ENCODE results near the gene MYOCD.

MYOCD gene

DNA sequence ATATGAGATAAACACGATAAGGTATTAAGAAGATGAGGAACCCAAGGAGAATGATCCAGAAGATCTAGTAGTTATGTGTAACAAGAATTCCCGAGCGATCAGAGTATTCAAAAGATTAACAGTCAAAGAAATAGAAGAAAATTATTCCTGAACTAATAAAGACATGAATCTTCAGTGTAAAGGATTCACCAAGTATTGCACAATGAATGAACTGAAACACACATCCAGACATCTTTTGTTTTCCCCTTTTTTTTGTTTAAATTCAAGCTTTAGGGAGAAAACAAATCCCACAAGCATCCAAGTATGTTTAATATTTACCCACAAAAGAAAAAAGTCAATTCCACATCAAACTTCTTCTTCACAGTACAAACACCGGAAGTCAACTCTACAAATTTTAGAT, 23.7 kb upstream of the MYOCD start:
- DNase-seq, result no peak

DNA sequence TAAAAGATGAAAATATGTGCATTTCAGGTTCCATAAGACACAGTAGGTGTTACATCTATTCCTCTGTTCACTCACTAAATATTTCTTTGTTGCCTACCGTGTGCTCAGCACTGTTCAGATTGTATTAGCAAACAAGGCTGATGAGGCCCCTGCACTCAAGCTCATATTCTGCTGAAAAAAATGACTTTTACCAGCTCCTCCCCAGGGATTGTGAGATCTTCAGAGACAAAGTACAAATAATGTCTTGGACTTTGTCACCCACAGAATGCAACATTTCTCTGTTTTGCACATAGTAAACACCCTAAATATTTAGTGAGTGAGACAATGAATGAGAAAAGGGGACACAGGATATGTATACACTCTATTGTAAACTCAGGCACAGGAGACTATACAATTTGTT, 21.9 kb upstream of the MYOCD start:
- no peak for DNase-seq

DNA sequence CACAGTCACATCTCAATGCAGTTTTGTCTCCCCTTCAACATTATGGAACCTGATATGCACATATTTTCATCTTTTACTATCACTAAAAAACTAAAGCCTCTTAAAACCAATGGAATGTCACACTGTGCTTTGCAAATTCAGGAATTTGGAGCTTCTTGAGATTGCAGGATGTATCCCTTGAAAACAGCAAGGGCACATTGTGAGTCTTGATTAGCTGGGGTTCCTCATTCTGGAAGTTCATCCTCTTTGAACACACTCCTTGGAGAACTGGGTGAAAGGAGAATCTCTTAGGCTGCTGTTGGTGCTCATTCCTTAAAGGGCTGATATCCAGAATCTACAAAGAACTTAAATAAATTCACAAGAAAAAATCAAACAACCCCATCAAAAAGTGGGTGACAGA, 21.1 kb upstream of the MYOCD start:
- DNase-seq, result no peak

DNA sequence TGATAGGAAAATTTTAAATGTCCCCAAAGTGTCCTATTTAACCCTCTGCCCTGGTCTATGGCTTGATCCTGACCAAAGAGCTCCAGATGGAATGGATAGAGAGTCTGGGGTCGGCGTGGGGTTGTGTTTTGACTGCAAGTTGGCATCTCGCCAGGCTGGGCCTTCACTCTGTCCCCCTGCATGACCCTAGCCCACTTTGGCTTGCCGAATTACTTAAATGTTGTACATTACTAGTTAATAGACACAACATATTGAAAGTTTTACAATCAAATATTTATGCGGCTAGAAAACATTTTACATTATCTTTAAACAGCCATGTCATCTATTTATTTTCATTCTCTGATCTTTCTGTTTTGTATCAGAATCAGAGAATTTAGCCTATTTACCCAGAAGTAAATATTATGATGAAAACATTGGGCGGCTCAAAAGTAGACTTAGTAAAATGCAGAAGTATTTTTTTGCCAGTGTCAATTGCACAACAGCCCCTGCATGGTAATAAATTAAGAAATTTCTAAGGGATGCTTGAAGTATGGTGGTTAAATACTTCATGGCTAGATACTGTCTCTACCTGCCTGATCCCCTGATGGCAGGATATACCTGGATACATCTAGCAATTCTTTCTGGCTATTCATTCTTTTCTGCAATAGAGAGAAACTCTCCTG, 18.8 kb upstream of the MYOCD start:
- no peak for DNase-seq

DNA sequence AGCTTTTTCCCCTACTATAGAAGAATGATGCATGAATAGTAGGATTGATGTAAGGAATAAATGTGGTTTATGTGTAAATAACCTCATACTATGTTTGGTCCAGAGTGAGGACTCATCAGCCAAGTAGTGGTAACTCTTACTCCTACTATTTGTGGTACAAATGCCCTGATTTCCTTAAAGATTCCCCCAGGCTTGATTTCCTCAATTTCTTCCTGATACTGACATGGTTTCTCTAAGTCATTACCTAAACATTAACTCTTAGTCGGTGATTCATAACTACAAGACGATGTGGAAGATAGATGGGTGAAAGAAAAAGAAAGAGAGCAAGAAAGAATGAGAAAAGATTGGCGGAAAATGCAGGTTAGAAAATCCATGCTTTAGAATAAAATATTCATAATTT, 17.2 kb upstream of the MYOCD start:
- DNase-seq, result no peak

DNA sequence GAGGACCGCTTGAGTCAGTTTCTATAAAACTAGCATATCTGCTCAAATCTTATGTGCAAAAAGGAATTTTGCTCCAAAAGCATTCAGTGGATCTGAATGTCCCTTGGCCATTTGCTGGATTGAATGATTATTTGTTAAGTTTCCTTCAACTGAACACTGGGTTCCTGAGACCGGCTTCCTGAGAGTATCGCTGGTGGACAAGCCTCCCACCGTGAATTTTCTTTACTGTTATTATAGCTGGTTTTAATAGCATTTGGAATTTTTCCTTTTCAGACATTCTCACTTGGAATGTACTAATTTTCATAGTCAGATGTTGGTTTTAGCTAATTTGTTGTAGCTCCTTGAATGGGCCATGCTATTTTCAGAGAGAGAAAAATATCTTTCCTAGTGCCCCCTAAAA, 9.8 kb upstream of the MYOCD start:
- DNase-seq, result no peak

DNA sequence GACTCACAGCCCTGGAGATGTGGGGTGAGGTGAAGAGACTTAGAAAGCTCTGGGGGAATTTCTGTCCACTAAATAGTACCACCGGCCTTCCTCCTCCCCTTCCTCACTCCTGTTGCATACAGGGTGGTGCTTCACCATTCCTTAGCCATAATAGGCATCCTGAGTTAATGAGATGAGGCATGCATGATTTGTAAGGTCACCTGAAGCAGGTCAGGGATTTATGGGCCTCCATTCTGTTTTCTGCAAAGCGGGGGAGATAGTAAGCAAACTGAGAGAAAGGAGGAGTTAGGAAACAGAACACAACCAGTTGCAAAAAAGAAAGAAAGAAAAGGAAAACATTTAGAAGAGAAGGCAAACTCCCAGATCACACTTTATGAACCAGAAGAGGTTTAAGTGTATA, 9.3 kb upstream of the MYOCD start:
- DNase-seq, result no peak

DNA sequence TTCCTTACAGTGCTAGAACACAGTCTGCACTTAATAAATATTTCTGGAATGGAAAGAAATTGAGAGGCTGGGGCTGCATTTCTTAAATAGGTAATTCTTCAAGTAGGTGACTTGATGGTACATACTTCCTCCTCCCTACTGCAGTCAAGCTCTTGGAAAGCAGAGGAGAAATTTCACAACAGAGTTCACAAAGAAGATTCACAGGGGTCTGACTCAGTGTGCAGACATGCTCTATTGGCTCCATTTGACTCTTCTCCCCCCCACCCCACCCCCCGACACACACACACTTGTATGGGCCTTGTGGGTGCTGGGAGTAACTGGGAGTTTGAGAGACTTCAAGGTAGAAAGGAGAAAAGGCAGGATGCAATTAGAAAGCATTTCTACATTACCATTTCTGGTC, 6.2 kb upstream of the MYOCD start:
- no peak for DNase-seq

DNA sequence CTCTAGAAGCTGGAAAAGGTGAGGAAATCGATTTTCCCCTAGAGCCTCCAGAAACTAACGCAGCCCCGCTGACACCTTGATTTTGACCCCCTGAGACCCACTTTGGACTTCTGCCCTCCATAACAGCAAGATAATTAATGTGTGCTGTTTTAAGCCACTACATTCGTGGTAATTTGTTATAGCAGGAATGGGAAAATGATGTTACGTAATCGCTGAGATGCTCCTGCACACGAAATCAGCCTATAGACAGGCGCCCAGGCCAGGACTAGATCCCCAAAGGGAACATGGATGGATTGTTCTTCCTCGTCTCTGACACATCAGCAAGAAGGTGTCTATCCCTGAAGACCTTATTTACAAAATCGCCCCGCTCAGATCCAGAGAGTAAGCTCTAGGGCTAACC, 1.4 kb upstream of the MYOCD start:
- DNase-seq, result no peak

DNA sequence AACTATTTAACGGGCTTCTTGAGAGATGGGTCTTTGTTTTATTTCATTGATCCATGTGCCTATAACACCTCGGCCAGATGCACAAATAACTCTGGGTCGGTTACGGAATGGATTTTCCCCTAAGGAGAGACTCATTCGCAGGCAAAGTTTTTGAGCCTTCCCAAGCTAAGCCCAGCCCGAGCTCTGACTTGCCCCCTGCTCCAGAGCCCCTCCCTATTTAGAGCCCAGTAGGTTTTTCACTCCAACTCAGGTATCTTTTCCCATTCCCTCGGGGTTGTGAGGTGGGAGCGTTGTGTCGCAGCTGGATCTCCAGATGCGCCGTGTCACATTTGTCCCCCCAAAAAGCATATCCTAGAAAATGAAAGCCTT, 812 bp upstream of the MYOCD start:
- no peak for DNase-seq

DNA sequence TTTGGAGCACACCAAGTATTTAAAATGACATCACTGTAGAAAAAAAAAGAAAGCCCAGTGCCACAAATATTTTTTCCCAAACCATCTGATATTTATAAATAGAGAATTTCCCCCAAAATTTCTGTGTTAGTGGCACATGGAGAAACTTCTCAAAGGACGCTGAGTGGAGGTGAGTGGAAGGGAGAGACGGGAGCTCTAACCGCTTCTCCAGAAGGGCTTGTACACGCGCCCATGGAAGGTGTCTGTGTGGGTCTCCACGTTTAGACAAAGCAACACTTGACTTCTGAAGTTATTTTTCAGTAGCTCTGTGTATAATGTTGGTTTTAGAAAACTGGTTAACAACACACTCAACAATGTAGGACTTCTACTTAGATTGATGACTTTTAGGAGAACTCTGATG, 1.0 kb downstream of the MYOCD start:
- no peak for DNase-seq

DNA sequence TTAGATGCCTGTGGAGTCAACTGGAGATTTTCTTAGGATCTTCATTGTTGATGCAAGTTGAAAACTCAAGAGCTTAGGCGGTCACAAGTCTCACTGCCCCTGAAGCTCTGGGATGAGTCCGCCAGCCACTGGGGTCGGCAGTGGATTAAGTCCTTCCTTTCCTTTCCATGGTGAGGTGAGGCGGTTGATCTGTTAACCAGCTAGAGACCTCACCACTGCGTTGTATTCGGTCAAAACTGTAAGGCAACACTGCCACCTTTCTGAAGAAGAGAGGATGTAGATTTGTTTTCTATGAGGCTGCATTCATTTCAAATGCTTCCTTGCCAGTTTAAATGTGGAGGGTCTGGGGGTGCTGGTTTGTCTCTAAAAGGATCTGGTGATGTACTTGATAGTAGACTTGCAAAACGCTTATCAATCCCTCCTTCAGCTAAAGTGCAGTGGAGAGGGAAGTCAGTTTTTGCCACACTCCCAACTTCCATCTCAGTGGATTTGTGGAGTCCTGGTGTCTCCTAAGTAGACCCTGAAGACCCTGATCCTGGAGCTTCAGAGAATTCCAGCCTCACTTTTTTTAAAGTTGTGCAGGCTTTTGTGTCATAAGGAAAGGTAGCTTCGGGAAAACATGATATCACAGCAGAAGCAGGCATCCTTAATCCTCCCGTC, 1.7 kb downstream of the MYOCD start:
- DNase-seq, result peak; percentile 3

DNA sequence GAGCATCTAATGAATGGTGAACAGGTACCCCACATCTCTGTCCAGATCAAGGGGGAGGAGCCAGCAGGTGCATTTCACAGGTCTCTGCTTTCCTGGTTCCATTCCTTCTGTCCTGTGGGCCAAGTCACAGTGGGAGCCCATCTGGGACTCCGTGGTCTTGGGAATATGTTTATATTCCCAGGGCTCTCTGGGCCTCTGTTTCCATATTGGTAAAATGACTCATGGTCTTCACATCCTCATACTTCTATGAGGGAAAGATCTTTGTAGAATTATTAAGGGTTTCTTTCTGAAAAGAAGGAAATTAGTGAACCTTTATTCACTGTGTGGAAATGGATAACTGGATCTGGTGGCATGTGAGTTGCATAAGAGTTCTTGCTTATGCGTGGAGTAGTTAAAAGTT, 6.2 kb downstream of the MYOCD start:
- DNase-seq, result no peak

DNA sequence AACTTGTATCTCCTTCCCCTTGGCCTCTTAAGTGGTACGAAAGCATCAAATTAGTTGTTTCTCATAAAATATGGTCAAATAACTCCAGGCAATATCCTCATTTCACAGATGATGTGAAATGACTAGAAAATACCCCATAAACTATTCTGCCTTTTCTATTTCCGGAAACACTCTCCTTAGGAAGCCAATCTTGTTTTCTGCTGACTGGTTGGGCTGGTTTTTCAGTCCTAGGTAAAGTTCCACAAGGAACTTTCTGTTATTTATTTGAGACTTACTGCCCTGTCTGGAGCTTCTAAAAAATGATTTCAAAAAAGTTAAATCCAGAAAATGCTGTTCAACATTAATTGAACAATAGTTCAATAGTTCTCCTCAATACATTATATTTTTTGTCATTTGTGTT, 7.3 kb downstream of the MYOCD start:
- DNase-seq, result no peak

DNA sequence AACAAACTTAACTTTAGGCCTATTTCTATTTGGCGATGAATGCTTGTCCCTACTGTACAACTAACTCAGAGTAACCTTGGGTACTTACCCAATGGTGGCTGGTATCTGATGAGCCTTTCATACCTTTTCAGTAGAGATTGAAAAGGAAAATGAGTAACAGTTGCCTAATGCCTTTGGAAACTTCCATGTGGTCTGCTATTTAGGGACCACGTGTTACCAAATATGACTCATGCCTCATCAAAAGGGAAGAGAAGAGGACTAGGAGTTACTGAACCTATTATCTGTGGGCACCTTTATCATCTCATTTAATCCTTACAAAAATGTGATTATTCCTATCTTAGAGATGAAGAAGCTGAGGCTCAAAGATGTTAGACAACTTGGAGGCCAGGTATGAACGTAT, 8.1 kb downstream of the MYOCD start:
- no peak for DNase-seq

DNA sequence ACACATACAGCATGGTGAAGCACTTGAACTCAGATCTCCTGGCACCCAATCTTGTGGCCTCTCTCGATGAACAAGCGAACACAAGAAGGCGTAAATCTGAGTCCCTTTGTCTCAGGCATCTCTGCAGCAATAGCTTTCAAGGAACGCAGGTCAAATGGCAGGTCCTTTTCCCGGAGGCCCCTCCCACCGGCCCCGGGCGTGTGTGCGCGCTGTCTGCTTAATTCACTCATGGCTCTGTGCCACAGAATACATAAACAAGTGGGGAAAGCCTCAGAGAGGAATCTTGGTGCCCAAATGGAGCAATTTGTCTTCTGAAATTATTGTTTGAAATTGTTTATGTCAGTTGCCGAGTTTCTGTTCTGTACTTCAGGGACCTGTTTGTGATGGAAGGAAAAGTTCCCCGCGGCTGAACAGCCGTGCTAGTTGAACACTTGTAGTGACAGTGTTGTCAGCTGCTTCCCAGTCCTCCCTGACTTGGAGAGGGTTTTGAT, 14.8 kb downstream of the MYOCD start:
- DNase-seq, result no peak

DNA sequence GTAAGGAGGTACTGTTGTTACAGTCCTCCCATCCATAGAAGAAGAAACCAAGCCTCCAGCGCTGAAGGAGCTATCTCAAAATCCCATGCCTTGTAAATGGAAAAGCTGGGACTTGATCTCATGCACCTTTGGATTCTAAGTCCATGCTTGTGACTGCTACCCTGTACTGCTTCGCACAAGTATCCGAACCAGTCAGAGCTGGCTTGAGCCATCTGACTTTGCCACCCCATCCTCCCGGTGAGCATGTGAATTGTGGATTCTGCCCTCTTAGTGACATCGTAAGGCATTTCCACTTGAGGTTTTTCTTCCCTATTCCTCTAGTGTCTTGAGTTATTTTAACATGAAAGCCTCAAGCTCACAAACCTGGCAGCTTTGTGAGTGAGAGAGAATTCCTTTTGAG, 15.3 kb downstream of the MYOCD start:
- DNase-seq, result no peak

DNA sequence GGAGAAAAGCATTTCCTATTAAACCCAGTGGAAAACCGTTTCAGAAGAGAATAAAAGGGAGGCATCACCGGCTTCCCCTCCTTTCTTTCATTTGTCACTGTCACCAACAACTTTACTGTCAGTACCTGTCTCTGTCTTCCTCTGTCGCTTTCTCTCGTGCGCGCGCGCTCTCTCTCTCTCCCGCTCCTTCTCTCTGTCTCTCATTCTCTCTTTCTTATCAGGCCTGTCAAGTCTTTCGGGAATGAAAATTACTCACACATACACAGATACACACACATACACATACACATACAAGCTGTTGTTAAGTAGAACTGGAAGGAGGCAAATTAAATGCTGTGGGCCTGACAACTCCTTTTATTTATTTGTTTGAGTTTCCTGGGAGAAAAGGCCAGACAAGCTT, 17.6 kb downstream of the MYOCD start:
- no peak for DNase-seq

DNA sequence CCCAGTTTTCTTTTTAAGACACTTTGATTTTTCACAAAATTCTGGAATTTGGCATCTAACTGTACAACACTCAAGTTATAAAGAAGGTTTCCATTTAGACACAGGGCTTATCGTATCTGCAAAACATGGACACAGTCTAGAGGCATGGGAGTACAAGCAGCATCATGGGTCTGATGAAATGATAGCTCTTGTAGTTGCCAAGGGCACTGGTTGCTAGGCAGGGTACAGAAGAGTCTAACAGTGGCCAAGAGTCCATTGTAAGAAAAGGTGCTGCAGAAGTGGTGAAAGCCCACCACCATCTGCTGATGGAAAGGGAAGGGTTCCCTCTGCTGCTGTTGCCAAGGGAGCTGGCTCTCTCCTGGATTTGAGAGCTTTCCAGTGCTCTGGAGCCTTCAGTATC, 20.8 kb downstream of the MYOCD start:
- no peak for DNase-seq

DNA sequence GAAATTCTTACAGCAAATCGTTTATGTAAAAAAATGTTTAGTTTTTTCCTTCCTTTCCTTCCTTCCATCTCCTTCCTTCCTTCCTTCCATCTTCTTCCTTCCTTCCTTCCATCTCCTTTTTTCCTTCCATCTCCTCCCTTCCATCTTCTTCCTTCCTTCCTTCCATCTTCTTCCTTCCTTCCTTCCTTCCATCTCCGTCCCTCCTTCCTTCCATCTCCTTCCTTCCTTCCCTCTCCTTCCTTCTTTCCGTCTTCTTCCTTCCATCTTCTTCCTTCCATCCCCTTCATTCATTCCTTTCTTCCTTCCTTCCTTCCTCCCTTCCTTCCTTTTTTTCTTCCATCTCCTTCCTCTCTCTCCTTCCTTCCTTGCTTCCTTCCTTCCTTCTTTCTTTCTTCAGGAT, 22.7 kb downstream of the MYOCD start:
- no peak for DNase-seq

DNA sequence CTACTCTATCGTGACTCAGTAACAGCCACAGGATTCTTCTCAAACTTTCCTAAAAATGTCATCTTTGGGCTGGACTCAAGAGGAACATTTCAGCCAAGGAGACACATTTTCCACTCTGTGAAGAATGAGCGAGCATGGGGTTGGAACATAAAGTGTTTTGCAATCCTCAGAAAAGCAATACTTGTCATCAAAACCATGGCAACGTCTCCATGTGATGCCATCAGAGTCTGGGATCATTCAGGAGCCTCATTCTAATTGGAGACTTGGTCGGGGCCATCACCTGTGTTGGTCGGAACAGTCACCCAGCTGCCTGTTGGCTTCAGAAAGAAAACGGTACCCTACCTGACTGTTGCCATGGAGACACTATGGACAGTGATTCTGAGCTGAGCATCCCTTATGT, 25.5 kb downstream of the MYOCD start:
- no peak for DNase-seq

DNA sequence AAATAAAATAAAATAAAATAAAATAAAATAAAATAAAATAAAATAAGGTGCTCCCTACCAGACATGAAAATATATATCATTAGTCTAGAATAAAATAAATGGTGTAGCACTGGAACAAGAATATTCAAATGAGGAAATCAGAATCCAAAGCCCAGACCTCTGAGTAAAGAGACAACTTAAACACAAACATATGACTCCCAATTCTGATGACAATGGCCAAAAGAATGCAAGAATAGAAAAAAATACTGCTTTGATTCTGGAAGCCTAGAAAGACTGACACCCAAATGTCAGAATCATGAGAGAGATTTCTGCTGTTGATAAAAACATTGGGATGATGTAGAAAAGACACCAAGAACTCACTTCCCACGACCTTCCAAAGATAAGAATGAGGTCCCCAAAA, 27.9 kb downstream of the MYOCD start:
- no peak for DNase-seq

DNA sequence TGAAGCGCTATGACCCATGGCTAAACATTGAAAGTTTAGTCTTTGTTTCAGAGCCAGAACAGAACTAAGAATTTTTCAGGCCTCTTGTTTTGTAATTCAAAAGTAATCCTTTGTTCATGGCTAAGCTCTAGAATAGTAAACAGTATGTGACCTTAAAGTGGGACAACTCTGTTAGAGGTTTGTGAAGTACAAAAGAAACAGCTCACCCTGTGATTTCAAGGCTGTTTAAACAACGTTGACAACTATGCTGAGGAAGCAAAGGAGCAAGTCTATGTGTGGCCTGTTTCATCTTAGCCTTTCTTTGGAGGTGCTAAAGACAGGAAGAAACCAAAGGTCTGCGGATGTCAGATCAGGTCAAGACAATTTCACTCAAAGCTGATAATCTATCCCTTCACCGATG, 40.4 kb downstream of the MYOCD start:
- no peak for DNase-seq

DNA sequence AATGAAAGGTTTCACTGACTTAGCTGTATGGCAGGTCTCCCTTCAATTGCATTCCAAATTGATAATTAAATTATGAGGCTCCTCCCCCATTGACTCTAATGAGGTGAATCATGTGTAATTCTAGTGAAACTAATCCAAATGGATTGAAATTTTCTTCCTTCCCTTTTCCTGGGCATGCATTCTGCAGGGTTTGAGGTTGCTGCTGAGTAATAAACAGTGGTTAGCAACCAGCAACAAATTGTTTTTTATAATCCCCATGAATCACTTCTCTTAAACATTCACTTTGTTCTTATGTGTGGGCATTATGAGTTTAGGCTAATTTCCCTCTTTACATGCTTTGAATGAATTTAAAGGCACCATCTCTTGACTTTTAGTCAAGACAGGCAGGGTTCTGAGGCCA, 43.4 kb downstream of the MYOCD start:
- no peak for DNase-seq

DNA sequence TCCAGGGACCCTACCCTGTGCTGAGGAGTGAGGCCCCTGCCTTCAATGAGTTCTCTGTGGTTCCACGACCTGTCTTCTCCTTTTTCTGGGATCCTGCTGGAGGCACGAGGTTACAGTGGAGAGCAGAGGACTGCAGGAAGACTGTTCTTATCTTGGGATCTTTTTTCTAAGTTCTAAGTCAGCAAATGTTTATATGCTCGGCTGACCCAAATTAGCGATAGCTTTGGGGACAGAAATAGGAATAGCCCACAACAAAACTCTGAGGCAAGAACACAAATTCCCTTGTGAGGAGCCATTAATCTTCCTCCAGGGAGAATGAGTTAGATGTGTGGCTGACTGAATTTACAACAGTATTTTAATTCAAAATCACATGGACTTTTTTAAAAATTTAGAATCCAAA, 46.7 kb downstream of the MYOCD start:
- DNase-seq, result no peak

All from activated CD4-positive, alpha-beta T cell treated with anti-CD3 and anti-CD28 coated beads, Interleukin-2, Interleukin-6, amounts not matched to agents 100 ng/mL and 50 ng/mL, durations not matched to agents 16 hours and 8 hours (primary cell).